H9 (cell line): ENCODE results near the gene ASTN1. TPM values are rescaled to one million over a fixed set of nuclear protein-coding genes. Genes with fewer than 3 reads are reported as not detected.

ENCODE experiments used
- DNase-seq: peaks from one replicate; pipeline ENCODE4 v3.0.0-alpha.2; 2017
- H2AFZ ChIP-seq: one replicate; pipeline ENCODE4 v1.6.1; 2013; ENCODE audit warnings: mild to moderate bottlenecking, low read length, control low read depth, moderate library complexity
- H2AK5ac ChIP-seq: 2 replicates; pipeline ENCODE4 v1.6.1; 2013; ENCODE audit warnings: low read length, control low read depth, mixed read lengths; ENCODE audit not compliant: insufficient read length
- H2BK120ac ChIP-seq: one replicate; pipeline ENCODE4 v1.6.1; 2013; ENCODE audit warnings: low read depth, mild to moderate bottlenecking, low read length, control low read depth, inconsistent platforms; ENCODE audit not compliant: poor library complexity, severe bottlenecking
- H2BK12ac ChIP-seq: 2 replicates; pipeline ENCODE4 v1.6.1; 2013; ENCODE audit warnings: low read length, control low read depth, mixed read lengths, low read depth; ENCODE audit not compliant: insufficient read length
- H2BK15ac ChIP-seq: 2 replicates; pipeline ENCODE4 v1.6.1; 2013; ENCODE audit warnings: low read depth, low read length, control low read depth
- H2BK20ac ChIP-seq: one replicate; pipeline ENCODE4 v1.6.1; 2013; ENCODE audit warnings: low read depth, mild to moderate bottlenecking, low read length, control low read depth, inconsistent platforms; ENCODE audit not compliant: poor library complexity, severe bottlenecking
- H2BK5ac ChIP-seq: 2 replicates; pipeline ENCODE4 v1.6.1; 2013; ENCODE audit warnings: low read length, control low read depth, mixed read lengths; ENCODE audit not compliant: insufficient read length
- H3K14ac ChIP-seq: 2 replicates; pipeline ENCODE4 v1.6.1; 2013; ENCODE audit warnings: low read length, control low read depth; ENCODE audit not compliant: insufficient read depth
- H3K18ac ChIP-seq: 2 replicates; pipeline ENCODE4 v1.6.1; 2013; ENCODE audit warnings: low read depth, mild to moderate bottlenecking, mixed read lengths, low read length, control low read depth; ENCODE audit not compliant: insufficient read length
- H3K23ac ChIP-seq: 2 replicates; pipeline ENCODE4 v1.6.1; 2013; ENCODE audit warnings: low read length, control low read depth, mixed read lengths, low read depth; ENCODE audit not compliant: insufficient read length
- H3K23me2 ChIP-seq: 2 replicates; pipeline ENCODE4 v1.6.1; 2013; ENCODE audit warnings: low read depth, mild to moderate bottlenecking, mixed read lengths, low read length, control low read depth; ENCODE audit not compliant: insufficient read length, poor library complexity, severe bottlenecking
- H3K27ac ChIP-seq: 2 replicates; pipeline ENCODE4 v1.5.1; 2013; ENCODE audit warnings: low read length, control low read depth, mixed read lengths, low read depth; ENCODE audit not compliant: insufficient read length
- H3K27me3 ChIP-seq: 2 replicates; pipeline ENCODE4 v1.6.1; 2013; ENCODE audit warnings: low read length, control low read depth, inconsistent platforms; ENCODE audit not compliant: insufficient read depth
- H3K4ac ChIP-seq: 2 replicates; pipeline ENCODE4 v1.6.1; 2013; ENCODE audit warnings: low read depth, mild to moderate bottlenecking, control low read depth, inconsistent platforms, low read length, moderate library complexity
- H3K4me1 ChIP-seq: 2 replicates; pipeline ENCODE4 v1.6.1; 2013; ENCODE audit warnings: low read length, control low read depth, inconsistent platforms; ENCODE audit not compliant: insufficient read depth
- H3K4me2 ChIP-seq: 2 replicates; pipeline ENCODE4 v1.6.1; 2013; ENCODE audit warnings: low read length, control low read depth, mixed read lengths; ENCODE audit not compliant: insufficient read length, insufficient read depth
- H3K56ac ChIP-seq: 2 replicates; pipeline ENCODE4 v1.6.1; 2013; ENCODE audit warnings: low read depth, mild to moderate bottlenecking, mixed read lengths, low read length, control low read depth; ENCODE audit not compliant: insufficient read length
- H3K79me1 ChIP-seq: 2 replicates; pipeline ENCODE4 v1.6.1; 2013; ENCODE audit warnings: low read depth, mild to moderate bottlenecking, moderate library complexity, low read length, control low read depth, inconsistent platforms; ENCODE audit not compliant: insufficient read depth, poor library complexity, severe bottlenecking
- H3K79me2 ChIP-seq: 2 replicates; pipeline ENCODE4 v1.6.1; 2013; ENCODE audit warnings: low read length, control low read depth, inconsistent platforms; ENCODE audit not compliant: insufficient read depth
- H3K9ac ChIP-seq: 2 replicates; pipeline ENCODE4 v1.6.1; 2013; ENCODE audit warnings: low read length, control low read depth, mixed read lengths; ENCODE audit not compliant: insufficient read length; ENCODE audit errors: extremely low read depth
- H3K9me3 ChIP-seq: one replicate; pipeline ENCODE4 v1.6.1; 2013; ENCODE audit warnings: low read depth, low read length, inconsistent platforms; ENCODE audit not compliant: control insufficient read depth
- H3T11ph ChIP-seq: one replicate; pipeline ENCODE4 v1.6.1; 2013; ENCODE audit warnings: mild to moderate bottlenecking, low read length, control low read depth, inconsistent platforms
- H4K20me1 ChIP-seq: one replicate; pipeline ENCODE4 v1.6.1; 2013; ENCODE audit not compliant: control insufficient read depth, insufficient read length, insufficient read depth
- H4K5ac ChIP-seq: 2 replicates; pipeline ENCODE4 v1.6.1; 2013; ENCODE audit warnings: low read depth, mild to moderate bottlenecking, mixed read lengths, low read length, control low read depth; ENCODE audit not compliant: insufficient read length
- H4K8ac ChIP-seq: replicated peaks from 2 replicates; pipeline ENCODE4 v1.6.1; 2013; ENCODE audit warnings: low read length, control low read depth, mixed read lengths, low read depth; ENCODE audit not compliant: insufficient read length
- H4K91ac ChIP-seq: 2 replicates; pipeline ENCODE4 v1.6.1; 2013; ENCODE audit warnings: low read depth, mild to moderate bottlenecking, moderate library complexity, mixed read lengths, low read length, control low read depth; ENCODE audit not compliant: insufficient read length
- H3K27ac Mint-ChIP-seq, 3 experiments: 2 replicates in 2 of 3; 3 replicates in 1 of 3; pipeline ENCODE4 v1.8.0; 2020 to 2021; ENCODE audit warnings: mixed read lengths in 3 of 3, mild to moderate bottlenecking in 1 of 3, moderate library complexity in 1 of 3
- H3K27me3 Mint-ChIP-seq: 2 replicates; pipeline ENCODE4 v1.8.0; 2021; ENCODE audit warnings: low read depth, mild to moderate bottlenecking, moderate library complexity, mixed read lengths
- H3K36me3 Mint-ChIP-seq, 3 experiments: 2 replicates in 2 of 3; 3 replicates in 1 of 3; pipeline ENCODE4 v1.8.0; 2020 to 2021; ENCODE audit warnings: low read depth in 3 of 3, mixed read lengths in 3 of 3; ENCODE audit not compliant: insufficient read depth in 1 of 3
- H3K4me1 Mint-ChIP-seq, 2 experiments: 2 replicates each; pipeline ENCODE4 v1.8.0; 2020; ENCODE audit warnings: mixed read lengths in 2 of 2
- H3K4me3 Mint-ChIP-seq, 2 experiments: 2 replicates in 1 of 2; 3 replicates in 1 of 2; pipeline ENCODE4 v1.8.0; 2020 to 2021; ENCODE audit warnings: mild to moderate bottlenecking in 2 of 2, mixed read lengths in 2 of 2, moderate library complexity in 1 of 2
- H3K9me3 Mint-ChIP-seq, 2 experiments: 2 replicates in 1 of 2; 3 replicates in 1 of 2; pipeline ENCODE4 v1.8.0; 2020; ENCODE audit warnings: mild to moderate bottlenecking in 2 of 2, mixed read lengths in 2 of 2, moderate library complexity in 1 of 2
- CTCF ChIP-seq: fragments of 200-600 bp; sonication (generic); conservative IDR thresholded peaks from 3 replicates; pipeline ENCODE4 v1.8.0; 2021; ENCODE audit warnings: antibody characterized with exemption, mild to moderate bottlenecking
- WGBS: extraction: QIAGEN DNeasy Blood & Tissue Kit; methylation state at CpG from one replicate; pipeline ENCODE4 v1.1.7; 2013; ENCODE audit warnings: missing lambda C conversion rate, low lambda C conversion rate, mixed read lengths; ENCODE audit not compliant: insufficient read length; ENCODE audit errors: extremely low coverage; 5-methylcytosine and 5-hydroxymethylcytosine counted together
- total RNA-seq: library from RNA; stranded (reverse); gene quantifications from 2 replicates; pipeline ENCODE4 v1.2.1, GENCODE V29; 2021

Gene ASTN1
- total RNA-seq, 1 experiment from 2014 or later: 0.98 TPM

GRCh38 chr1:177106196-177106595 is 58.3 kb downstream of the ASTN1 start:
- peaks cover 3% of the 10 kb centered on the region for H3K27me3 Mint-ChIP-seq
- no peak overlapping the region for H2BK5ac ChIP-seq
- no peak overlapping the region for H4K91ac ChIP-seq
- H3K4me1 ChIP-seq: no peaks in the 10 kb centered on the region
- H3K23me2 ChIP-seq: no peaks in the 10 kb centered on the region
- H2BK15ac ChIP-seq: no peak overlapping the region
- H3K27ac Mint-ChIP-seq: no peak overlapping the region
- TF ChIP-seq CTCF: no peak
- no peak overlapping the region for H4K5ac ChIP-seq
- H2BK12ac ChIP-seq: no peak overlapping the region
- H3K9ac ChIP-seq: no peak overlapping the region
- no peaks in the 10 kb centered on the region for H3K79me2 ChIP-seq
- no peaks in the 10 kb centered on the region for H3K9me3 ChIP-seq
- DNase-seq: no peak
- H3K27me3 ChIP-seq: no peaks in the 10 kb centered on the region
- H3K79me1 ChIP-seq: no peaks in the 10 kb centered on the region
- H2BK20ac ChIP-seq: no peak overlapping the region
- H4K8ac ChIP-seq: no peak overlapping the region
- no peak overlapping the region for H2AFZ ChIP-seq
- WGBS: no CpG with 5 or more reads among the region's 1 CpG
- no peaks in the 10 kb centered on the region for H3K36me3 Mint-ChIP-seq
- H3T11ph ChIP-seq: no peak overlapping the region
- H3K18ac ChIP-seq: no peak overlapping the region
- no peak overlapping the region for H2AK5ac ChIP-seq
- no peak overlapping the region for H3K56ac ChIP-seq
- no peak overlapping the region for H3K4me3 Mint-ChIP-seq
- H3K9me3 Mint-ChIP-seq: no peaks in the 10 kb centered on the region
- H3K4ac ChIP-seq: no peak overlapping the region
- no peaks in the 10 kb centered on the region for H4K20me1 ChIP-seq
- no peak overlapping the region for H3K4me2 ChIP-seq
- no peaks in the 10 kb centered on the region for H3K4me1 Mint-ChIP-seq
- no peak overlapping the region for H2BK120ac ChIP-seq
- no peak overlapping the region for H3K14ac ChIP-seq
- H3K27ac ChIP-seq: no peak overlapping the region
- H3K23ac ChIP-seq: no peak overlapping the region
